NCI-H1436 (cell line): ENCODE measurements around the gene MYO1D.

Source experiments
- DNase-seq: peaks from one replicate; lab custom pipeline; 2025; lab: John Stamatoyannopoulos, UW

Gene MYO1D

DNA sequence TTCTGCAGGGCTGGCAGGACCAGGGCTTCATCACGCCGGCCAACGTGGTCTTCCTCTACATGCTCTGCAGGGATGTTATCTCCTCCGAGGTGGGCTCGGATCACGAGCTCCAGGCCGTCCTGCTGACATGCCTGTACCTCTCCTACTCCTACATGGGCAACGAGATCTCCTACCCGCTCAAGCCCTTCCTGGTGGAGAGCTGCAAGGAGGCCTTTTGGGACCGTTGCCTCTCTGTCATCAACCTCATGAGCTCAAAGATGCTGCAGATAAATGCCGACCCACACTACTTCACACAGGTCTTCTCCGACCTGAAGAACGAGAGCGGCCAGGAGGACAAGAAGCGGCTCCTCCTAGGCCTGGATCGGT, 388.8 kb downstream of the MYO1D start:
- DNase-seq, result no peak

DNA sequence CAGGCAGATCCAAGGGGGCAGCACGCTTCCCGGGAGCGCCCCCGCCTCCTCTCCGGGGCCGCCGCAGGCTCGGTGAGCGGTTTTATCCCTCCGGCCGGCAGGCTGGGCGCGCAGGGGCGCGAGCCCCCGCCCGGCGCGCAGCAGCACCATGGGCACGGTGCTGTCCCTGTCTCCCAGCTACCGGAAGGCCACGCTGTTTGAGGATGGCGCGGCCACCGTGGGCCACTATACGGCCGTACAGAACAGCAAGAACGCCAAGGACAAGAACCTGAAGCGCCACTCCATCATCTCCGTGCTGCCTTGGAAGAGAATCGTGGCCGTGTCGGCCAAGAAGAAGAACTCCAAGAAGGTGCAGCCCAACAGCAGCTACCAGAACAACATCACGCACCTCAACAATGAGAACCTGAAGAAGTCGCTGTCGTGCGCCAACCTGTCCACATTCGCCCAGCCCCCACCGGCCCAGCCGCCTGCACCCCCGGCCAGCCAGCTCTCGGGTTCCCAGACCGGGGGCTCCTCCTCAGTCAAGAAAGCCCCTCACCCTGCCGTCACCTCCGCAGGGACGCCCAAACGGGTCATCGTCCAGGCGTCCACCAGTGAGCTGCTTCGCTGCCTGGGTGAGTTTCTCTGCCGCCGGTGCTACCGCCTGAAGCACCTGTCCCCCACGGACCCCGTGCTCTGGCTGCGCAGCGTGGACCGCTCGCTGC, 389.3 kb downstream of the MYO1D start:
- DNase-seq, result no peak

DNA sequence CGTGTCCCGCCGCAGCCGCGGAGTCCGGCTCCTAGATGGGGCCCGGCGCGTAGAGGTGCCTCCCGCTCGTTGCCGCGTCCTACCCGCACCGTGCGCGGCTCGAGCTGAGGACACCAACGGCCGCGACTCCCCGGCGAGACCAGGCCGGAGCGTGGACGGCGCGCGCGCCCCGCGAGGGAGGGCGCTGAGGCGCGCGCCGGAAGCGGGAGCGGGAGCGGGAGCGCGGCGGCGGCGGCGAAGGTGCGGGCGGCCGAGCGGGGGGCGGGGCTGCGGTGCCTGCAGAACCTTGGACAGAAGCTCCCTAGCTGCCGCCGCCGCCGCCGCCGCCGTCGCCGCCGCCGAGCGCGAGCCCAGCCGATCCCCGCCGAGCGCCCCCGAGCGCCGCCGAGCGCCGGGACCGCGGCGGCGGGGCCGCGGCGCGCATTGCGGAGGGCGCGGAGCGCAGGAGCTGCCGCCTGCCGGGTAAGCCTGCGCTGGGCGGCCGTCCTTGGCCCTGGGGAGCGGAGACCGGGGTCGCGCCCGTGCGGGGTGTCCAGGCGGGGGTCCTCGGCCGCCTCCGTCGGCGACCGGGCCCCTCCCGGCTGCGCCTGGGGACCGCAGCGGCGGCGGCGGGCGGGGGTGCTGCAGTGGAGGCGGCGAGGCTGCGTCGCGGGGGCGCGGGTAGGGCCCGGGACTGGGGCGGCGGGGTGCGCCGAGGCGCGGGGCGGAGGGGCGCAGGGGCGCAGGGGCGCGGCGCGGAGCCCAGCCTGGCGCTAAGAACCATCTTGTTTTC, 390.0 kb downstream of the MYO1D start, which contains the start of gene CDK5R1:
Gene CDK5R1, plus strand, starts transcription at position 293 of the 772 bp plus-strand sequence. CDS start 628 bp downstream, outside the sequence.
- peak; percentile 60 for DNase-seq

DNA sequence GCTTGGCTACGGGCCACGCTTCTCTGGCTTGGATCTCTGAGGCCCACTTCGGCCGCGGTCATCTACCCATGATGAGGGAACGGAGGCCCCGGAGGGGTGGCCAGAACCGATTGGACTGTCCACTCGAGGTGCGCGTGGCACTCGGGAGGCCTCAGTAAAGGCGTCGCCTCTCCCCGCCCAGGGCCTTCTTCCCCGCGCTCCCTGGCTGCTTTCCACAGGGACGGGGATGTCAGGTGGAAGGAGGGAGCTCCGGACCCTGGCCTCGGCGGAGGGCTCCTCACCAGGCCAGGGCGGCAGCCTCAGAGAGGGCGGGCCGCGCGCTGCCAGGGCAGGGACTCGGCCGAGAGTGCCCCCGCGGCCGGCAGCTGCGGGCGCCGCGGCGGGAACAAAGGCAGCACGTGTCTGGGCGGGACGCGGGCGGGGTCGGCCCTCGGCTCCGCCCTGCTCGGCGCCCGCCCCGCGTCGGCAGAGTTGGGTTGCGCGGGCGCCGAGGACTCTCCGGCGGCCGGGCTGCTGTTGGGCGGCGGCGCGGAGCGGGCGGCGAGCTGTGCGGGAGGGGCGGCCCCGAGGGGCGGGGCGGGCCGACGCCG, 390.7 kb downstream of the MYO1D start:
- peak; percentile 89 for DNase-seq

DNA sequence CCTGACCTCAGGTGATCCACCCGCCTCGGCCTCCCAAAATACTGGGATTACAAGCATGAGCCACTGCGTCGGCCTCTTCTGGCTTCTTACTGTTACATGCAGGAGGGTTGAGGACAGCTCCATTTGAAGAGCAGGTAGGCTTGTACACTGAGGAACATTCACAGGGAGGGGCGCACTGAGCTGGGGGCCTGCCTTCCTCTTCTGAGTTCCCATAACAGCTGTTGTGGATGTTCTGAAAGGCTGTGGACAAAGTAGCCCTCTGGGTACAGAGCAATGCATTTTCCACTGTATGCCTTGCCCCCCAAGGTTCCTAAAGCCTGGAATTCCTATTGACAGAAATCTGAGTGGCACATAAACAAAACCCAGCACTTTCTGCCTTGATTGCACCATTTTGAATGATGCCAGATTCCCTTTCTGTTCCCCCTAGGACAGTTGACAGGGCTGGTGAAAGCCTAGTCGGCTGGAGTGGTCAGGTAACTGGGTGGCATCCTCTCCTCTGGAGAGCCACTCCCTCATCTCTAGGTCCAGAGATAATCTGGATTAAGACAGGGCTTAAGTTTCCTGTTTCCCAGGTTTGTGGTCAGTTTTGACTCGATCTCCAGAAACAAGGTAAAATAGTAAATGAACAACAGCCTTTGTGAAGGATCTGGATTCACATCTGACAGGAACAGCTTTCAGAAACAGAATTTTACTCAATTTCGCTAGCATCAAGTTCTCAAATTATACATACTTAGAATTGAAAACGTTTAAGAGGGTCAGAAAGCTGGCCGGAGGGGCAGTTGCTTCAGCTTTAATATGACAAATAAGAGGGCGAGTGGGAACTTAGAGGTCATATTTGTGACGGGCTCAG, 391.4 kb downstream of the MYO1D start:
- DNase-seq, result no peak

DNA sequence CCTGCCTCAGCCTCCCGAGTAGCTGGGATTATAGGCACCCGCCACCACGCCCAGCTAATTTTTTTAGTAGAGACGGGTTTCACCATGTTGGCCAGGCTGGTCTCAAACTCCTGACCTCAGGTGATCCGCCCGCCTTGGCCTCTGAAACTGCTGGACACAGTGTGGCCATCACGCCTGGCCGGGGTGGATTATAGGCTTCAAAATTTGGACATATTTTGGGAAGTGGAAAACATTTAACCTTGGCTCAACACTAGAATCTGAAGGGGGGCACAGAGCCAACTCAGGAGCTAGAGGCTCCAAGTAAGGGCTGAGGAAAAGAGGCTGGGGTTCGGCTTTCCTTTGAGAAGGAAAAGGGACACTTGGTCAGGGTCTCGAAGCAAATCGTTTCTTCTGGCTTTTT, 392.3 kb downstream of the MYO1D start:
- DNase-seq, result no peak

DNA sequence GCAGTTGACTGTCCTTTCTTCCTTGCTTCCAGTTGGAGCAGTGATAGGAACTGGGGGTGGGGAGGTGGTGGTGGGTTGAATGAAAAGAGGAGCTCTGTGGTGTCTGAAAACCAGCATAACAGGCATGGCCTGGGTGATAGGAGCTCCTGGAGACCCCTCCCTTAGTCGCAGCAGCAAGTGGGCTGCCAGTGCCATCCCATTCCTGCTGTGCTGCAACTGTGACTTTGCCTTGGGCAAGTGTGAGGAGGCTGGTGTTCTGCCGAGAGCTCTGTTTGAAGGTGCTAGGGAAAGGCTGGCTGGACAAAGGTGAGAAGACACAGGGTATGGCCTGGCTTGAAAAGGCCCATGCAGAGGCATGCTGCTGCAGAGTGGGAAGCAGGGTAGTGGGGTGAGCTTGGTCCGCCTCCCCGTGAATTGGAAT, 392.9 kb downstream of the MYO1D start:
- no peak for DNase-seq

DNA sequence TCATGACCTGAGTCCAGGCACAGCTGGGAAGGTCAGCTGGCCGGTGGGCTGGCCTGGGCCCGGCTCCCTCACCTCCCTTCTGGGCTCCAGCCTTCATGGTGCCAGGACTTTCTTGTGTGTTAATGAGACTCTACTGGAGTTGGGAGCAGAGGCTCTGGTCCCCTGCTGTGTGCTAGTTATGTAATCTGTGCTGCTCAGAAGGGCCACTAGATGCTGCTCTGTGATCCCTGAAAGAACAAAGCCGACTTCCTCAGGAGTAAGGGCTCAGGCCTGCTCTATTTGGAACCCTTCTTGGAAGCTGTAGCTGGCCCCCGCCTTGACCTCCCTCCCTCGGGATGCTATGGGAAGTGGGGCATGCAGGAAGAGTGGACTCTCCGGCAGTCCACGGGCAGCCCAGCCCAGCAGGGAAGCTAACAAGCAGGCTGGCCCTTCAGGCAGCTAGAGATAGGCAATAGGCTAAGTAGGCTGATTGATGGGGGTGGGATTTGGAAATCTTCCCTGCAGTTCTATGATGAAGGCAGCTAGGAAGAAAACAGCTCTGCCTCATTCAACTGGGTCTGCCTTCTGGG, 393.4 kb downstream of the MYO1D start:
- peak; percentile 74 for DNase-seq

DNA sequence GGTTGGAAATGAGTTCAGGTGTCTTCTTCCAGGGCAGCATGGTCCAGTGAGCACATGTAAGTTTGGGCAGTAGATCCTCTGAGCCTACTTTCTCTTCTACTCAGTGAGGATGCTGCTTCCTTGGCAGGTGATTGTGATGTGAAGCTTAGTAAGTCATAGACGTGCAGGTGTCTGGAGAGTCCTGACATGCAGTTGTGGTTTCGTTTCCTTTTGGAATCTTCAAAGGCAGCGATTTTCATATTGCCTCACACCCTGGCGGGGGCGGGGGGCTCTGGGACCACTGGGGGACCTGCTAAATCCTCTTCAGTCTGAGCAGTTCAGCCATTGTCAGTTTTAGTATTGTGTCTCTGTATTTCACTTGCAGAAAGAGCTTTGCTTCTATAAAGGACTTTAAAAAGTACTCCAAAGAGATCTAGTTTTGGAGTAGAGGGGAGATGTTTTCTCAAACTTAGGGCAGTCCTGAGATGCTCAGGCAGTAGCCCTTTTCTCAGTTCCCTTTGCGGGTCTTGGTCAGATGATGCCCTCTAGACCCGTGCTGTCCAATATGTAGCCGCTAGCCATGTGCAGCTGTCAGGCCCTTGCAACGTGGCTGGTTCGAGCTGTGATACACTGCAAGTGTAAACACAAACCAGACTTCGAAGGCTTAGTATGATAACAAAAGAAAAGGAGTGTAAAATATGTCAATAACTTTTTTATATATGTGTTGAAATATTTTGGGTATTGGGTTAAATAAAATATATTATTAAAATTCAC, 394.2 kb downstream of the MYO1D start:
- DNase-seq, result no peak

DNA sequence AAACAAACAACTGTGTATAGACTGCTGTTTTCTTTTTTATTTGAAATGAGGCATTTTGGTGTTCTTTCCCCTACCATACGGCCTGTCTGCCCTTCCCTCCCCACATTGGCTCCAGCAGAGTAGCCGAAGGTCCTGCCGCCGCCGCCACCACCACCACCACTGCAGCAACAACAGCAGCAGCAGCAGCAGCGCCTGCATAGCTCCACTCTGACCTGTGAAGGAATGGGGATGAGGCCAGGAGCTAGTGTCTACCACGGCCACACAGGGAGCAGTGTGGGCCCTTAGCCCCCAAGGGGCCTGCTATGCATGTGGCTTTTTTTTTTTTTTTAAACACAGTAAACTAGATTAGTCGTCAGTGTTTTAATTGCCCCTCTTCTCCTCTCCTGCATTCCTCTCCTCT, 395.7 kb downstream of the MYO1D start:
- no peak for DNase-seq

DNA sequence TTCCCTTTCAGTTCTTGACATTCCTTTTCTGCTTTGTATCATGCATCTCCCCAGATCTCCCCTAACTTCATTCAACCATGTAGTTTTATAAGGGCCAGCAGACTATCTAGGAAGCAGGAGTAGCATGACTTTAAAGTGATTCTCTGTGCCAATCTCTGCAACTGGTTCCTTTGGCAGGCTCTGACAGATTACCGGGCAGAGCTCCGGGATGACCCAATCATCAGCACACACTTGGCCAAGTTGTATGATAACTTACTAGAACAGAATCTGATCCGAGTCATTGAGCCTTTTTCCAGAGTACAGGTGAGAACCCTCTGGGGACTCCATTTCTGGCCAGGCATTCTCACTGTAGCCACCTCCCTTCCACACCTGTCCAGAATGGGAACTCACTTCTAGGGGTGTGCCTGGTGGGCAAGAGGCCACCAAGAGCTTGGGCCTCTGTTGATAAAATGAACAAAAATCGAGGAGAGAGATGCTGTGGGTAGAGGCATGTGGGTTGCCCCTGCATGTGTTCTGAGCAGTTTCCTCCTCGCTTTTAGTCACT, 397.8 kb downstream of the MYO1D start:
- DNase-seq, result no peak

DNA sequence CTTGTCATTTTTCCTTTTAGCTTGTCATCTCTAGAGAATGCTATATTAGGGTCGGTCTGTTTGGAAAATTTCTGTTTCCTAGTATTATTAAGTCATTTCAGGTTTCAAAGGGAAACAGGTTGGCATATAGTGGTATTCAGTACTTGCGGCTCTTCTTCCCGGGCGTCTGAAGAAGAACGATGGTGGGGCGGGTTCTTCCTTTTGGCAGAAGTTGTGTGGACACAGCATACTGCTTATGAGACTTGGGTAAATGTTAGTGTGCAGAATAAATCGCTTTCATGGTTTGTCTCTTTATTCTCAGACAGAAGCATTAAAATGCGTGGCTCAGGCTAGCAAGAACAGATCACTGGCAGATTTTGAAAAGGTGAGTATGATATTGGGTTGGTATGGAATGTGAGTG, 399.7 kb downstream of the MYO1D start:
- no peak for DNase-seq

DNA sequence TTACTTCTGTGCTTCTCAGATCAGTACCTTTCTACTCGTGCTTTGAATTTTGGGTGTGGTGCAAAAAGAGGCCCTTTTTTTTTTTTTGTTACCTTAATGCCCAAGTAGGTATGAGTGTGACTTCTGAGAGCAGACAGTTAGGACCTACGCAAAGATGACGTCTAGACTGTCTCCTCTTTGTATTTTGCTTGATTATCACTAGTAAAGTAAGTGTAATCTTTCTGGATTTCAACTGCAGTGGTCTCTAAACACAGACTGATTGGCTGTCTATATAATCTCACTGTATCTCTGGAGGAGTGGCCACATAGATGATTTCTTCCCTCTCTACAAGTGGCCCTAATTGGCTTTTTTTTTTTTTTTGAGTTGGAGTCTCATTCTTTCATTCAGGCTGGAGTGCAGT, 401.7 kb downstream of the MYO1D start:
- DNase-seq, result no peak

DNA sequence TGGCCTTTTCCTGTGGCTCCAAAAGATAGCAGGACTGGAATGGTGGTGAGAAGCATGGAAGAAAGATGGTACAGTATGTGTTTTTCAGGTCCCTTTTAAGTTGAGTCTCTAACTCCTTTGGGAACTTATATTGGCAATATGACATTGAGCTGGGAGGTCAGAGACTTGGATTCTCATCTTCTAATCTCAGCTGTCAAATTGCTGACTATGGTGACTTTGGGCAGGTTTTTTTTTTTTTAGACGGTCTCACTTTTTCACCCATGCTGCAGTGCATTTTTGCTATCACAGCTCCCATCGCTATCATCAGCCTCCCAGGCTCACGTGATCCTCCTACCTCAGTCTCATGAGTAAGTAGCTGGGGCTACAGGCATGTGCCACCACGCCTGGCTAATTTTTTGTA, 405.3 kb downstream of the MYO1D start:
- no peak for DNase-seq

DNA sequence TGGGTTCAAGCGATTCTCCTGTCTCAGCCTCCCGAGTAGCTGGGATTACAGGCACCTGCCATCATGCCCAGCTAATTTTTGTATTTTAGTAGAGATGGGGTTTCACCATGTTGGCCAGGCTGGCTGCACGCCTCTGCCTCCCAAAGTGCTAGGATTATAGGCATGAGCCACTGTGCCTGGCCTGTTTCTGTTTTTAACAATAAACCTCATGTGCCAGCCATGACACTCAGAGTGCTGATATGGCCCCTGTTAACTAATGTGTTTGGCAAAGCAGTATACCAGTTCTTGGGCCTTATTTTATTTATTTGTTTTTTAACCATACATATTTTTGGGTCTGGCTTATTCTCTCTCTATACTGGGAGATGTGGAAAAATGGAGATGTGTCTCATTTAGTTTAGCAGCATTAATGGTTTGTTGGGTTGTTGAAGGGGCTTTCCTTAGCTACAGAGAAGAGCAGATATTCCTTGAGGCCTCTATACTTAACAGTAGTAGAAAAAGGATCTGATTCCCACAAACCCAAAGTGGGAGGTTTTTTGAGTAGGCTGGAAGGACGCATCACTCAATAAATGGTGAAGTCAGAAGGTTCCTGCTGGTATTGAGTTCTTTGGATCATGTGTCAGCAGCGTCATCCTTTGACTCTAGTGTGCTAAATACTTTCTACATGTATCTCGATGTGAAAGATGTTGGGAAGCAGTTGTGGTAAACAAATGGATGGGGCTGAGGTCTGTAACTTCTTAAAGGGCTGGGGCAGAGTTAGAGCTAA, 406.3 kb downstream of the MYO1D start:
- DNase-seq, result no peak

DNA sequence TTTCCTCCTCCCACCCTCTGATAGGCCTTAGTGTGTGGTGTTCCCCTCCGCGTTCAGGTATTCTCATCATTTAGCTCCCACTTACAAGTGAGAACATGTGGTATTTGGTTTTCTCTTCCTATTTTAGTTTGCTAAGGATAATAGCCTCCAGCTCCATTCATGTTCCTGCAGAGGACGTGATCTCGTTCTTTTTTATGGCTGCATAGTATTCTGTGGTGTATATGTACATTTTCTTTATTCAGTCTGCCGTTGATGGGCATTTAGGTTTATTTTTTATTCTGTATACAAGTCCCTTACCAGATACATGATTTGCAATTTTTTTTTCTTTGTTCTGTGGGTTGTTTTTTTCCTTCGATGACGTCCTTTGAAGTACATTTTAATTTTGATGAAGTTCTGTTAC, 409.0 kb downstream of the MYO1D start:
- DNase-seq, result no peak

DNA sequence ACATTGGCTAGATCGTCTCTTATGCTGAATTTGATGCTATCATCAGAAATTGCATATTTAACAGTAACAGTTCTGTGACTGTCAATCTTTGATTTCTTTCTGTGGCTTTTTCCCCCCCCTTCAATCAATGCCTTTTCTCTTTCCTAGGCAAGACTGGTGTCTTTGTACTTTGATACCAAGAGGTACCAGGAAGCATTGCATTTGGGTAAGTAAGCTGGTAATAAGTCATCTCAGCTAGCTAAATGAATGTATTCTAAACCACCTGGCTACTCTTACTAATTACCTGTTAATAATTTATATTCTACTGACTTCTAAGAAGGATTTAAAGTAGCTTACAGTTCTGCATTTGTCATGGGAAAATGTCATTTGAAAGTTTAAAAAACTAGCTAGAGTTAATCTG, 412.6 kb downstream of the MYO1D start:
- DNase-seq, result no peak

DNA sequence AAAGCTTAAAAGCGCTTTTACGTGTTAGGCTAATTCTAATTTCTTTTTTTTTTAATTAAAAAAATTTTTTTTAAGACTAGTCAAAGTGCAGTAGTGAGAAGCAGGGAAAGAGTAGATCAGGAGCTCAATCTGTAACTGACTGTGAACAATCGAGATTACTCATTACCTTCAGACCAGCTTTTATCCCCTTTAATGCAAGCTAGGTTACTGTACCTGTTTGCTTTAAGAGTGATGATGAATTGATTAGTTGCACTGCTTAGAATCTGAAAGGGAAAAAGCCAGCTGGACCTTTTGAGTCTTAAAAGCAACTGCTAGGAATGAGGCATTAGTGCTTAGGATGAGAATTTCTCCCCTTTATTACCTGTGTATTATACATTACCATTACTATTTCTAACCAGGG, 413.6 kb downstream of the MYO1D start:
- no peak for DNase-seq

DNA sequence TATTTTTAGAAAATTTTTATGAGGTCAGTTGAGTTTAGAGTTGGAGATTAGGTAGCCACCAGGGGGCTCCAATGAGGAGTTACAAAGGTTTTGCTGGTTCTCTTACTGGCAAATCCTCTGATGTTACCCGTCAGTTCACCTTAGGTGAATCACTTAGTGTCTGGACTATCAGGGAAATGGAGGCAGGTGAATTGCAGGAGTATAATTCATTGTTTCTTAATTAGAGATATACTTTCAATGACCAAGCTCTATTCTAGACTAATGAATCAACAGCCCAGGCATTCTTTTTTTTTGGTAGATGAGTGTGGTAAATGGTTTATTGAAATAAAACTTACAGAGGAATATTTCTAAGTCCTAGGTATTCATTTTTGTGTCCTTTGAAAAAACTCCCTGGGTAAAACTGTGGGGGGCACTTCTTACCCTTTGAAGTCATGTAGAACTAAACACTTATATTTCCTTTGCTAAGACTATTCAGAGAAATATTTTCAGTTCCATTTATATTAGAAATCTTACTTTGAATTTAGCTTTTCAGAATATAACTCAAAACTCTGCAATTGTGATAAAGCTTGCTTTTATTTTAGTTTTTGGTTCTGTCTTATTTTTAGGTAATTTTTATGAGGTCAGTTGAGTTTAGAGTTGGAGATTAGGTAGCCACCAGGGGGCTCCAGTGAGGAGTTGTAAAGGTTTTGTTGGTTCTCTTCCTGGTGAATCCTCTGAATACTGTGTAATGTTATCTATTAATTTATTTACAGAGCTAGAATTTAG, 414.9 kb downstream of the MYO1D start:
- DNase-seq, result peak; percentile 70
